ENCODE results near the gene PCDHA7.
"Not testable (repeated sequence)": the region's sequence is repeated elsewhere in the genome, so short reads cannot be mapped to it uniquely, and the experiment has no call there.

PCDHA7 gene

GRCh38 chr5:140862441-140863295, 28.6 kb downstream of the PCDHA7 start:
- no peak for DNase-seq

- no peak for DNase-seq
Observed at GRCh38 chr5:140868721-140869554, 34.9 kb downstream of the PCDHA7 start, which contains the start of gene PCDHA11. Gene PCDHA11, plus strand, starts transcription at chr5:140868957. Its CDS starts 147 bp downstream, at chr5:140869104.

- no peak for DNase-seq
Observed at GRCh38 chr5:140869555-140869886, 35.5 kb downstream of the PCDHA7 start.

GRCh38 chr5:140870221-140871201, 36.4 kb downstream of the PCDHA7 start:
- DNase-seq = no peak

- no peak for DNase-seq
Observed at GRCh38 chr5:140875085-140876065, 41.3 kb downstream of the PCDHA7 start, which contains the start of gene PCDHA12. Gene PCDHA12, plus strand, starts transcription at chr5:140875308. Its CDS starts 165 bp downstream, at chr5:140875473.

GRCh38 chr5:140876541-140877261, 42.6 kb downstream of the PCDHA7 start:
- DNase-seq = not testable (repeated sequence)

GRCh38 chr5:140877262-140877581, 43.2 kb downstream of the PCDHA7 start:
- no peak for DNase-seq

GRCh38 chr5:140881889-140882590, 48.0 kb downstream of the PCDHA7 start, which contains the start of gene PCDHA13:
Gene PCDHA13, plus strand, starts transcription at chr5:140882124. Its CDS starts 145 bp downstream, at chr5:140882269.
- no peak for DNase-seq

GRCh38 chr5:140882591-140882899, 48.5 kb downstream of the PCDHA7 start:
- DNase-seq = no peak

GRCh38 chr5:140883373-140883772, 49.3 kb downstream of the PCDHA7 start:
- DNase-seq = no peak

GRCh38 chr5:140883927-140884697, 50.0 kb downstream of the PCDHA7 start:
- no peak for DNase-seq
